WERI-Rb-1 (cell line): ENCODE measurements around the gene GDPD5.

Source experiments
- DNase-seq: peaks from one replicate; pipeline ENCODE4 v3.0.0-alpha.2; 2020
- H3K27ac ChIP-seq: fragments of 250-450 bp; sonication (Bioruptor Pico); 2 replicates; pipeline ENCODE4 v1.5.1; 2020; ENCODE audit warnings: mild to moderate bottlenecking, moderate library complexity
- H3K27me3 ChIP-seq: fragments of 250-450 bp; sonication (Bioruptor Pico); 2 replicates; pipeline ENCODE4 v1.5.1; 2021; ENCODE audit warnings: mild to moderate bottlenecking, low read depth, moderate library complexity; ENCODE audit not compliant: insufficient read depth, severe bottlenecking
- H3K36me3 ChIP-seq: fragments of 250-450 bp; sonication (Bioruptor Pico); 2 replicates; pipeline ENCODE4 v1.5.1; 2020; ENCODE audit warnings: mild to moderate bottlenecking, moderate library complexity
- H3K4me3 ChIP-seq: 2 replicates; pipeline ENCODE4 v1.5.1; 2011; ENCODE audit warnings: low read depth, mild to moderate bottlenecking, control low read depth, low read length
- H3K9me3 ChIP-seq: fragments of 250-450 bp; sonication (Bioruptor Pico); 2 replicates; pipeline ENCODE4 v1.5.1; 2021; ENCODE audit warnings: mild to moderate bottlenecking, moderate library complexity; ENCODE audit not compliant: severe bottlenecking
- TF ChIP-seq, protein P1 (sequence below): IDR thresholded peaks from 2 replicates; pipeline ENCODE4 v1.5.1; 2011; ENCODE audit warnings: low read depth, mild to moderate bottlenecking, control low read depth, inconsistent platforms, low read length

Gene GDPD5

DNA sequence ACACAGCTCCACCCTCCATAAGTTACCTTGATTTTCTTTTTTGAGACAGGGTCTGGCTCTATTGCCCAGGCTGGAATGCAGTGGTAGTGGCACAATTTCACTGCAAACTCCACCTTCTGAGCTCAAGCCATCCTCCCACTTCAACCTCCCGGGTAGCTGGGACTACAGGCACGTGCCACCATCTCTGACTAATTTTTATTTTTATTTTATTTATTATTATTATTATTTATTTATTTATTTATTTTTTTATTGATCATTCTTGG is 116.9 kb downstream of the GDPD5 start:
- no peaks in the 10 kb centered on the region for H3K27me3 ChIP-seq
- TF ChIP-seq, protein P1, sequence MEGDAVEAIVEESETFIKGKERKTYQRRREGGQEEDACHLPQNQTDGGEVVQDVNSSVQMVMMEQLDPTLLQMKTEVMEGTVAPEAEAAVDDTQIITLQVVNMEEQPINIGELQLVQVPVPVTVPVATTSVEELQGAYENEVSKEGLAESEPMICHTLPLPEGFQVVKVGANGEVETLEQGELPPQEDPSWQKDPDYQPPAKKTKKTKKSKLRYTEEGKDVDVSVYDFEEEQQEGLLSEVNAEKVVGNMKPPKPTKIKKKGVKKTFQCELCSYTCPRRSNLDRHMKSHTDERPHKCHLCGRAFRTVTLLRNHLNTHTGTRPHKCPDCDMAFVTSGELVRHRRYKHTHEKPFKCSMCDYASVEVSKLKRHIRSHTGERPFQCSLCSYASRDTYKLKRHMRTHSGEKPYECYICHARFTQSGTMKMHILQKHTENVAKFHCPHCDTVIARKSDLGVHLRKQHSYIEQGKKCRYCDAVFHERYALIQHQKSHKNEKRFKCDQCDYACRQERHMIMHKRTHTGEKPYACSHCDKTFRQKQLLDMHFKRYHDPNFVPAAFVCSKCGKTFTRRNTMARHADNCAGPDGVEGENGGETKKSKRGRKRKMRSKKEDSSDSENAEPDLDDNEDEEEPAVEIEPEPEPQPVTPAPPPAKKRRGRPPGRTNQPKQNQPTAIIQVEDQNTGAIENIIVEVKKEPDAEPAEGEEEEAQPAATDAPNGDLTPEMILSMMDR, result no peak
- DNase-seq, result no peak
- H3K4me3 ChIP-seq, result no peak overlapping the region
- H3K9me3 ChIP-seq, result no peaks in the 10 kb centered on the region
- peaks cover 62% of the 10 kb centered on the region for H3K36me3 ChIP-seq
- H3K27ac ChIP-seq, result peak overlapping the region; percentile 38

DNA sequence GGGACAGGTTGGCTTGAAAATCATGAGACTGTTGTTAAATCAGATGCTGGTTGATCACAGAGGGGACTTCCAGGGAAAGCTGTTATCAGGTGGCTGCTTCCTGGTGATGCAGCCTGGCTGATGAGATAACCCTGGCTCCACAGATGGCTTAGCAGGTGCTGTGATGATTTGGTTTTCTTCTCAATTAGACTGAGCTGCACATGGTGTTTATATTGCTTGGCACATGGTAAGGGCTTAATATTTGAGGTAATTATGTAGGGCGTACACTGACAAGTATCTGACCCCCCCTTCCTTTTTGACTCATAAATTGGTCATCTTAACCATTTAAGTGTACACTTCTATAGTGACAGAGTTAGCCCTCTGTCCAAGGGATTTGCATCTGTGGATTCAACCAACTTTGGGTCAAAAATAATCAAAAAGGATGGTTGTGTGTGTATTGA is 119.4 kb downstream of the GDPD5 start:
- H3K27me3 ChIP-seq, result no peaks in the 10 kb centered on the region
- TF ChIP-seq, protein P1, result no peak
- no peak for DNase-seq
- peaks cover 73% of the 10 kb centered on the region for H3K36me3 ChIP-seq
- no peaks in the 10 kb centered on the region for H3K9me3 ChIP-seq
- H3K4me3 ChIP-seq, result no peak overlapping the region
- H3K27ac ChIP-seq, result 0 out of 2 replicates have a peak overlapping the region, but pooled peaks have one; percentile 6

DNA sequence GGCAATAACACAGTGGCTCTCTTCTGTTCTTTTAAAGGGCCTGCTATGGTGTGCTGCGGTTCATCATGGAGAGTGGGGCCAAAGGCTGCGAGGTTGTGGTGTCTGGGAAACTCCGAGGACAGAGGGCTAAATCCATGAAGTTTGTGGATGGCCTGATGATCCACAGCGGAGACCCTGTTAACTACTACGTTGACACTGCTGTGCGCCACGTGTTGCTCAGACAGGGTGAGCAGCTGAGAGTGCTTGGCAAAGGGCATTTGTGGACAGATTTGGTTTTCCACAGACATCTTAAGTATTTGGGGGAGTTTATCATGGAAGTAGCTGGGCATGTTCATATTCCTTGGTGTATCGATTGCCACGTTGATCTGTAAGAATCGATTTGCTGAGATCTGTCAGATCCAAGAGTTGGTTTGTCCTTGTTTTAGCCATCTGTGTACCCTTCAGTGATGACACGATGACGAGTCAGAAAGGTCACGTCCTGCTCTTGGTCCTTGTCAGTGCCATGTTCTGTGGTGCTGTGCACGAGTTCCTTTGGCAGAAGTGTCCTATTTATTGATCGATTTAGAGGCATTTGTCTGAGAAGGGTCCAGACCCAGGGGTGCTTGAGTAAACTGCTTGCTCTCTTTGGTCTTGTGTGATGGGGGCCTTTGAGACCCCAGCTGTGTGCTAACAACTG is 121.6 kb downstream of the GDPD5 start:
- Histone ChIP-seq H3K36me3 (peaks cover 88% of the 10 kb centered on the region), H3K9me3 (no peaks in the 10 kb centered on the region), H3K27me3 (no peaks in the 10 kb centered on the region), H3K4me3 (no peak overlapping the region), H3K27ac (no peak overlapping the region)
- TF ChIP-seq, protein P1, result no peak
- no peak for DNase-seq

DNA sequence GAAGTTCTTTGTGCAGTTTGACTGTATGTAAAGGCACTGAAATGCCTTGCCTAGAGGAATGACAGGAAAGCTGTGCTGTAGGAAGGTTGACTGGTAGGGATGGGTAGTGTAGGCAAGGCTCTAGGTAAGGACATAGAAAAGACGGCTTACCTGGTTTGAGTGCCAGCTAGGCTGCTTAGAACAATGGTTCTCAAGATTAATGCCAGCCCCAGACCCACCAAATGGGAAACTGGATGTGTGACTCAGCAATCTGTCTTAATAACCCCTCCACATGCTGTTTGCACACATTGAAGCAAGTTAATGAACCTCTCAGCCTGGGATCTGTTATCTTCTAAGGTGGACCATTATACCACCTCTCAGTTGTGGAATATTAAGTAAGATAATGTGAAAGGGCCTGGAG is 122.7 kb downstream of the GDPD5 start:
- TF ChIP-seq, protein P1, result no peak
- Histone ChIP-seq H3K36me3 (peaks cover 81% of the 10 kb centered on the region), H3K27me3 (no peaks in the 10 kb centered on the region), H3K27ac (no peak overlapping the region), H3K9me3 (no peaks in the 10 kb centered on the region), H3K4me3 (no peak overlapping the region)
- no peak for DNase-seq

DNA sequence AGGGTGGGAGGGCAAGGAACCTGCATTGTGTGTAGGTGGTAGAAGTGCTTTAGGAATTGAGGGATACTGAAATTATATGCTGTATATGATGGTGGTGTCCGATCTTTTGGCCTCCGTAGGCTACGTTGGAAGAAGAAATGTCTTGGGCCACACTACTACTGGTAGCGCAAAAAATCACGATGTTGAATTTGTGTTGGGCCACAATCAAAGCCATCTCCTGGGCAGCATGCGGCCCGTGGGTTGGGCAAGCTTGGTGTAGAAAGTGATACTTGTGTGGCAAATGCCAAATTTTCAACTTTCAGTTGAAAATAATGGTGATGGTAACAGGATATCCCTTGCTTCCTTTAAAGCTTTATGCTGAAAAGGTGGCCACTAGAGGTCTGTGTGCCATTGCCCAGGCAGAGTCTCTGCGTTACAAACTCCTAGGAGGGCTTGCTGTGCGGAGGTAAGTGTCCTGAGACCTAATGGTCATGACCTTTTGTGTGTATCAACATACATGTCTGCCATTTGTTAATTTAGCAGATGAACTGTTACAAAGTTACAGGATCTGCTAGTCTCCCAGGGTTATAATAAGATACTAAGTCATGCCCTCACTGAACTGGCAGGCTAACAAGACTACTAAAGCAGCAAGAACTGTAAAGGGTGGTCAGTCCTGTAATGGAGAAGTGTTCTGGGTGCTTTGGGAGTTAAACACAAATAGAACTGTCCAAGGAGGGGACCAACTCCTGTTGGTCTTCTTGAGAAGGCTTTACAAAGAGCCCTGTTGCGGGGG is 123.6 kb downstream of the GDPD5 start:
- TF ChIP-seq, protein P1, result no peak
- Histone ChIP-seq H3K27ac (no peak overlapping the region), H3K27me3 (no peaks in the 10 kb centered on the region), H3K4me3 (no peak overlapping the region), H3K9me3 (no peaks in the 10 kb centered on the region), H3K36me3 (peaks cover 76% of the 10 kb centered on the region)
- DNase-seq, result no peak
